Body of pancreas (tissue), 4 donors: ENCODE measurements around the gene NKAIN2. TPM values are rescaled to one million over a fixed set of nuclear protein-coding genes. Genes with fewer than 3 reads are reported as not detected.

Experiments
- ATAC-seq: fragments of 150-250 bp; one replicate; pipeline ENCODE4 v1.9.1; 2016
- DNase-seq, 4 donors: peaks; one replicate each; pipeline ENCODE4 v3.0.0-alpha.2; 2019
- H3K27ac ChIP-seq, 4 donors: fragments of 200-600 bp; sonication (generic); 1 replicate in 3 of 4; 2 replicates in 1 of 4; pipeline versions ENCODE4 v1.5.1 to v1.6.1; 2016 to 2019; ENCODE audit warnings: mild to moderate bottlenecking in 1 of 4, mixed read lengths in 1 of 4, moderate library complexity in 1 of 4
- H3K27me3 ChIP-seq, 2 donors: fragments of 200-600 bp; sonication (generic); one replicate each; pipeline ENCODE4 v1.6.0; 2016; ENCODE audit warnings: mild to moderate bottlenecking in 1 of 2
- H3K36me3 ChIP-seq, 2 donors: fragments of 200-600 bp; sonication (generic); replicated peaks in 1 of 2; 2 replicates each; pipeline ENCODE4 v1.5.1; 2016; ENCODE audit warnings: low read depth in 2 of 2; ENCODE audit not compliant: insufficient read depth in 1 of 2
- H3K4me1 ChIP-seq: fragments of 200-600 bp; sonication (generic); one replicate; pipeline ENCODE4 v1.6.0; 2016
- H3K4me3 ChIP-seq, 2 donors: fragments of 200-600 bp; sonication (generic); 1 replicate in 1 of 2; 2 replicates in 1 of 2; pipeline ENCODE4 v1.5.1; 2016 to 2019
- H3K9me3 ChIP-seq, 3 donors: fragments of 200-600 bp; sonication (generic); 1 replicate in 2 of 3; 2 replicates in 1 of 3; pipeline ENCODE4 v1.5.1; 2016
- POLR2A ChIP-seq, 3 donors: fragments of 450-650 bp; IDR thresholded peaks; one replicate each; pipeline ENCODE4 v1.6.1; 2016; ENCODE audit warnings: antibody characterized with exemption in 3 of 3, mild to moderate bottlenecking in 2 of 3
- WGBS, 2 donors: methylation state at CpG; one replicate each; pipeline ENCODE4 v1.1.5; 2017; 5-methylcytosine and 5-hydroxymethylcytosine counted together
- intact Hi-C: fragments of 100-400 bp; cut with DNase I; formaldehyde crosslinking; loops from one replicate; pipeline ENCODE4 v1.15.1; 2023
- total RNA-seq, 2 donors: library from RNA; depleted of rRNA; stranded (reverse); fragments of >200 nt; gene quantifications; one replicate each; pipeline ENCODE4 v1.1.0, GENCODE V29; 2016
- TF ChIP-seq, protein P1 (sequence below), 7 experiments: fragments of 450-650 bp in 4 of 7; fragments of 200-600 bp in 3 of 7; sonication (generic) in 3 of 7; IDR thresholded peaks; one replicate each; pipeline ENCODE4 v1.5.1; 2016 to 2019; ENCODE audit warnings: antibody characterized with exemption in 7 of 7

NKAIN2 gene
- total RNA-seq, 2 donors from 2014 or later: not detected

DNA sequence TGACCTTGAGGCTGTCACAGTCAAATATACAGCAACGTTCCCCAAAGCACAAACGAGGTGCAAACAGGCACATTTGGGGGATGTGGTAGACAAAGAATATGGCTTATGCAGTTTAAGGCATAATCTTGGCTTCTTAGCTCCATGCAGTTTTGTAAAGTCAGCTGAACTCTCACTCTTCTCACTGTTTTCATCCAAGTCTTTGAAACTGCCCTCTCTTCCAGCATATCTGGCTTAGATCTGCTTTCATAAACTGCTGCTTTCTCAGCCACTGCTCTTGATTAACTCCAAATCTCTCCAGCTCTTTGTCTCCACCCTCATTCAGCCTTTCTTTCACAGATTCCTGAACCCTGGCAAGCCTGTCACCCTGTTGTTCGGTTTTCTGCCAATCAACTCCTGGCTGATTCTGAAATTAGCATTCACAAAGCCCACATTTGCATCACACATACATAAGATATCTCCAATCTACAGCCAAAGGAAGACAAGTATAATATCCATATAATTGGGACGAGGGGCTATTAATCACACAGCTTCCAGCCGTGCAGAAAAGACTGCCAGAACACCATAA, 857.5 kb downstream of the NKAIN2 start:
- TF ChIP-seq, protein P1, sequence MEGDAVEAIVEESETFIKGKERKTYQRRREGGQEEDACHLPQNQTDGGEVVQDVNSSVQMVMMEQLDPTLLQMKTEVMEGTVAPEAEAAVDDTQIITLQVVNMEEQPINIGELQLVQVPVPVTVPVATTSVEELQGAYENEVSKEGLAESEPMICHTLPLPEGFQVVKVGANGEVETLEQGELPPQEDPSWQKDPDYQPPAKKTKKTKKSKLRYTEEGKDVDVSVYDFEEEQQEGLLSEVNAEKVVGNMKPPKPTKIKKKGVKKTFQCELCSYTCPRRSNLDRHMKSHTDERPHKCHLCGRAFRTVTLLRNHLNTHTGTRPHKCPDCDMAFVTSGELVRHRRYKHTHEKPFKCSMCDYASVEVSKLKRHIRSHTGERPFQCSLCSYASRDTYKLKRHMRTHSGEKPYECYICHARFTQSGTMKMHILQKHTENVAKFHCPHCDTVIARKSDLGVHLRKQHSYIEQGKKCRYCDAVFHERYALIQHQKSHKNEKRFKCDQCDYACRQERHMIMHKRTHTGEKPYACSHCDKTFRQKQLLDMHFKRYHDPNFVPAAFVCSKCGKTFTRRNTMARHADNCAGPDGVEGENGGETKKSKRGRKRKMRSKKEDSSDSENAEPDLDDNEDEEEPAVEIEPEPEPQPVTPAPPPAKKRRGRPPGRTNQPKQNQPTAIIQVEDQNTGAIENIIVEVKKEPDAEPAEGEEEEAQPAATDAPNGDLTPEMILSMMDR (IDR thresholded peaks at IDR 0.05): no peak
- TF ChIP-seq POLR2A (IDR thresholded peaks at IDR 0.05): no peak
- WGBS, 2 donors: 20 to 30% methylated on average over 5 of the region's 5 CpGs
- H3K9me3 ChIP-seq: no peaks in the 10 kb centered on the region
- DNase-seq (no peak), ATAC-seq (no peak)
- H3K27ac ChIP-seq: no peak overlapping the region
- H3K36me3 ChIP-seq: no peaks in the 10 kb centered on the region
- H3K27me3 ChIP-seq: no peaks in the 10 kb centered on the region
- H3K4me1 ChIP-seq: no peaks in the 10 kb centered on the region
- intact Hi-C loops: no loop called here
- no peak overlapping the region for H3K4me3 ChIP-seq

DNA sequence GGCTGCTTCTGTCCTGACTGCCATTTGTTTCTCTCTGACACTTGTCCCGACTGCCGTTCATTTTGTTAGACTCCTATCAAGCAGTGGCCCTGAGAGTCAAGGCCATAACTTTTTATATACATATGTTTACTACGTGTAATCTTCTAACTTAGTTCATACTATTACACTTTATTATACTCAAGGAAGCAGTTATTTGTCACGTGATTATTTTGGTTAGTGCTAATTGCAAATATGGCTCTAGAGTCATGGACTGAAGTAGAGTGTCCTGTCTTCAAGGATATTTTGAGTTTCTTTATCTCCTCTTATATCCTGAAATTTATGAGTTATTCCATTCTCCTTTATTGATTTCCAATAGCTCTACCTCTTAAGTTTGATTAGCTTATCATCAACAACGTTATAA, 864.4 kb downstream of the NKAIN2 start:
- Histone ChIP-seq H3K4me1 (no peaks in the 10 kb centered on the region), H3K27me3 (no peaks in the 10 kb centered on the region), H3K9me3 (no peaks in the 10 kb centered on the region), H3K36me3 (no peaks in the 10 kb centered on the region), H3K4me3 (no peak overlapping the region), H3K27ac (no peak overlapping the region)
- ATAC-seq (no peak), DNase-seq (no peak)
- TF ChIP-seq, protein P1 (IDR thresholded peaks at IDR 0.05): no peak
- no peak for TF ChIP-seq POLR2A (IDR thresholded peaks at IDR 0.05)
- 50 to 59% methylated on average over 5 of the region's 5 CpGs for WGBS, 2 donors
- intact Hi-C loops: no loop called here

DNA sequence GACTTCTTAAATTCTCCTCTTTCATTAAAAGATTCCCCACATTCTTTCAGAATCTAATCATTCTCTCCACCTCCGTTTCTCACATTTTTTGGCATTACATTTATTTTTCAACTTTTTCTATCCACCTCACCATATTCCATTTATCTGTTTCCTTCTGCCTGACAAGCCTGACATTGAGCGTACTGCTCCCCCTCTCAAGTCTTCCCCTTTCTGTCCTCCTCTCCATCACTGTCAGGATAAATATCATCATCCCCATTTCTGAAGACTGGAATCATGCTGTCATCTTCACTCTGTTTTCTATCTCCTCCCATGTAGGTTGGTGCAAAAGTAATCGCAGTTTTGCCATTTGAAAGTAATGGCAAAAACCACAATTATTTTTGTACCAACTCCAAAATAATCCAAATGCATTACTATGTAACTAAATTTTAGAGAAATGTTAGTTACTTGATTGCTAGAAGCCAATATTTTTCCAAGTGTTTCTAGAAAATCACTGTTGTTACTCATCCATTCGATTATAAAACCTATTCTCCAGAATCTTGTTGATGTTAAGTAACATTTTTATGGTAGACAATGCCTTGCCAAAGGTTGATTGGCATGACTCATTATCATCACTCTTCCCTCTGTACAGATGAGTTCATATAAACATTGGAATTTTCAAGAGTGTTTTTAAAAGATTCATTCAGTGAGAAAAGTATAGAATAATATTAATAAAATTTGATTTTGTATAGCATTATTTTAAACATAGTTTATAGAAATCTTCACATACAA, 866.2 kb downstream of the NKAIN2 start:
- Histone ChIP-seq H3K9me3 (no peaks in the 10 kb centered on the region), H3K36me3 (no peaks in the 10 kb centered on the region), H3K27ac (no peak overlapping the region), H3K27me3 (no peaks in the 10 kb centered on the region), H3K4me1 (no peaks in the 10 kb centered on the region), H3K4me3 (no peak overlapping the region)
- intact Hi-C loops: no loop called here
- no peak for ATAC-seq
- WGBS, 2 donors: 63 to 70% methylated on average over 4 of the region's 4 CpGs
- no peak for DNase-seq
- TF ChIP-seq, protein P1 (IDR thresholded peaks at IDR 0.05): no peak
- no peak for TF ChIP-seq POLR2A (IDR thresholded peaks at IDR 0.05)

DNA sequence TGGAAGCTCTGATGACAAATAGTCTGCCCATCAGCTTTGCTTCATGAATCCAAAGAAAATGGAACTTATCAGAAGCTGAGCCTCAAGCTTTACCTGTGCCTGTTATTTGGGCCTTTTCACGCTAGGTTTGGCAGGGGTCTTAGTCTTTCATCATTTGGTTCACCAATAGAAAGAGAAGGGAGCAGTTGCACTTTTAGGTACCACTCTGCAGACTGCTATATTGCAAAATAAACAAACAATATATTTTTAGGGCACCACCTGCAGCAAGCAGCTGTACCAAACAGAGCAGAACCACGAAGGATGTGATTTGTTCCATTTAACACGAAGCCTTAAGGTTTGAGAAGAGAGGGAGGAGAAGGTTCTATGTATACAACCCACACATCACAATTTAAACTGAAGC, 867.1 kb downstream of the NKAIN2 start:
- Histone ChIP-seq H3K27me3 (no peaks in the 10 kb centered on the region), H3K27ac (no peak overlapping the region), H3K4me1 (no peaks in the 10 kb centered on the region), H3K36me3 (no peaks in the 10 kb centered on the region), H3K4me3 (no peak overlapping the region), H3K9me3 (no peaks in the 10 kb centered on the region)
- intact Hi-C loops: no loop called here
- ATAC-seq (no peak), DNase-seq (no peak)
- TF ChIP-seq, protein P1 (IDR thresholded peaks at IDR 0.05): no peak
- TF ChIP-seq POLR2A (IDR thresholded peaks at IDR 0.05): no peak
- 39 to 44% methylated on average over 3 of the region's 3 CpGs for WGBS, 2 donors

DNA sequence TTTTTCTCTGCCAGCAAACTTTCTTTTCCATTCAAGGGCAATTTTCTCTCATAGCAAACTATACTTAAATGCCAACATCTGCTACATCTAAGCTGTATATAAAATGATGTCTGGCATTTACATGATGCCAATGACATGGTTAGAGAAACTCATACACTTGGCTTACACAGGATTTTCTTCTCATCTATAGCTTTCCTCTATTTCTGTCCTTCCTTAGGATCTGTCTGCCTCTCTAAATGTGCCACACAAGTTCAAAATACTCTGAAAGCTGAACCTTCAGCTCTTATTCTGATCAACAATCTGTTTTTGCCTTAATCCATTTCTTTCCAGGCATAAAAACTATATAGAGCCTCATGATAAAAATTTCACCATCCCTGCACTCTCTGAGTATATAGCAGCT, 867.7 kb downstream of the NKAIN2 start:
- no peak for ATAC-seq
- intact Hi-C loops: no loop called here
- TF ChIP-seq, protein P1 (IDR thresholded peaks at IDR 0.05): no peak
- no peak for TF ChIP-seq POLR2A (IDR thresholded peaks at IDR 0.05)
- DNase-seq: no peak
- Histone ChIP-seq H3K36me3 (no peaks in the 10 kb centered on the region), H3K27ac (no peak overlapping the region), H3K4me3 (no peak overlapping the region), H3K9me3 (no peaks in the 10 kb centered on the region), H3K4me1 (no peaks in the 10 kb centered on the region), H3K27me3 (no peaks in the 10 kb centered on the region)
